Measurements from ENCODE around the gene FMNL2. TPM values are rescaled to one million over a fixed set of nuclear protein-coding genes. Genes with fewer than 3 reads are reported as not detected.

The FMNL2 gene
- total and polyA plus RNA-seq, 2 experiments from 2014 or later, result 16.5 to 45.4 TPM

- TF ChIP-seq EZH2phosphoT487 (IDR thresholded peaks at IDR 0.05; ENCODE audit: unreplicated experiment), result no peak
- TF ChIP-seq ETS1 (IDR thresholded peaks at IDR 0.05), result no peak
- no peak for TF ChIP-seq ZNF331 (CRISPR knock-in tag; IDR thresholded peaks at IDR 0.05; ENCODE audit: low read depth)
Measured at GRCh38 chr2:152410165-152410597, 75.2 kb downstream of the FMNL2 start (continued).

GRCh38 chr2:152411154-152411553, 76.2 kb downstream of the FMNL2 start:
- peaks cover 94% of the 10 kb centered on the region for H3K79me2 ChIP-seq (replicated peaks; ENCODE audit: insufficient read depth)
- peaks cover 23% of the 10 kb centered on the region for H4K20me1 ChIP-seq (replicated peaks; ENCODE audit: insufficient read depth)
- no peak for TF ChIP-seq EZH2phosphoT487 (IDR thresholded peaks at IDR 0.05; ENCODE audit: unreplicated experiment)
- no peak for TF ChIP-seq ETS1 (IDR thresholded peaks at IDR 0.05)
- no peak for TF ChIP-seq POLR2AphosphoS5 (IDR thresholded peaks at IDR 0.05; ENCODE audit: low read depth)
- TF ChIP-seq ZNF462 (CRISPR knock-in tag; IDR thresholded peaks at IDR 0.05), result no peak
- TF ChIP-seq JUNB (IDR thresholded peaks at IDR 0.05; ENCODE audit: unreplicated experiment), result no peak
- no peak for TF ChIP-seq STAT1 (IDR thresholded peaks at IDR 0.05; ENCODE audit: unreplicated experiment)
- TF ChIP-seq EZH2 (IDR thresholded peaks at IDR 0.05; ENCODE audit: low read depth, unreplicated experiment), result no peak
- no peak for TF ChIP-seq ZNF331 (CRISPR knock-in tag; IDR thresholded peaks at IDR 0.05; ENCODE audit: low read depth)
- no peak for TF ChIP-seq CTCF (conservative IDR thresholded peaks at IDR 0.05; ENCODE audit: low read depth in 2 of 2)
- no peak for TF ChIP-seq CREB1 (CRISPR knock-in tag; IDR thresholded peaks at IDR 0.05; ENCODE audit: low read depth)
- no peak for TF ChIP-seq REST (IDR thresholded peaks at IDR 0.05; ENCODE audit: unreplicated experiment)

More at GRCh38 chr2:152411154-152411553, 76.2 kb downstream of the FMNL2 start:
- no peak overlapping the region for H3K27ac Mint-ChIP-seq
- H3K27me3 ChIP-seq (ENCODE audit: insufficient read depth), result no peaks in the 10 kb centered on the region
- H3K4me3 Mint-ChIP-seq, result no peak overlapping the region
- no peaks in the 10 kb centered on the region for H3K9me3 Mint-ChIP-seq
- no peaks in the 10 kb centered on the region for H3K9me2 ChIP-seq (ENCODE audit: insufficient read depth)
- no peaks in the 10 kb centered on the region for H3F3A ChIP-seq (replicated peaks; ENCODE audit: low read depth)
- no peaks in the 10 kb centered on the region for H3K27me3 Mint-ChIP-seq (ENCODE audit: insufficient read depth, low read depth, poor library complexity)
- no peaks in the 10 kb centered on the region for H3K36me3 ChIP-seq (ENCODE audit: insufficient read depth)
- no peaks in the 10 kb centered on the region for H3K36me3 Mint-ChIP-seq (ENCODE audit: low read depth)
- H3K4me2 ChIP-seq, result no peak overlapping the region
- H3K4me1 ChIP-seq (ENCODE audit: insufficient read depth), result peaks cover 55% of the 10 kb centered on the region
- DNase-seq (ENCODE audit: low spot score) (no peak), ATAC-seq (no peak)
- peaks cover 69% of the 10 kb centered on the region for H3K4me1 Mint-ChIP-seq
- no peak overlapping the region for H3K27ac ChIP-seq (ENCODE audit: low read depth)
- H3K4me3 ChIP-seq, result no peak overlapping the region
- no peak overlapping the region for H2AFZ ChIP-seq
